SK-N-SH treated with all-trans-retinoic acid at 6 μM for 48 hours (cell line): ENCODE measurements around the gene GRAMD1B.
A peak's percentile ranks its signal among the peaks of the same experiment; 100 is the strongest.

Experiments used
- ATAC-seq: fragments of 200-7000 bp; cut with Tn5 transposase; 3 replicates; pipeline ENCODE4 v1.9.1; 2020; ENCODE audit warnings: mild to moderate bottlenecking, moderate library complexity
- ARNTL ChIP-seq: fragments of 450-650 bp; formaldehyde crosslinking; IDR thresholded peaks from 2 replicates; pipeline ENCODE4 v1.5.0; 2020; ENCODE audit warnings: low read depth, mild to moderate bottlenecking, moderate library complexity, borderline replicate concordance
- BACH2 ChIP-seq: fragments of 250-450 bp; sonication (Bioruptor Pico); IDR thresholded peaks from 2 replicates; pipeline ENCODE4 v1.9.0; 2021; ENCODE audit warnings: mild to moderate bottlenecking, borderline replicate concordance
- ESRRG ChIP-seq: fragments of 250-450 bp; sonication (Bioruptor Pico); IDR thresholded peaks from 2 replicates; pipeline ENCODE4 v1.6.1; 2021; ENCODE audit warnings: mild to moderate bottlenecking
- OSR1 ChIP-seq: fragments of 250-450 bp; sonication (Bioruptor Pico); IDR thresholded peaks from 2 replicates; pipeline ENCODE4 v1.8.0; 2022; ENCODE audit warnings: moderate library complexity, mild to moderate bottlenecking, inconsistent platforms
- PPARA ChIP-seq: fragments of 250-450 bp; sonication (Bioruptor Pico); IDR thresholded peaks from 2 replicates; pipeline ENCODE4 v1.5.0; 2020; ENCODE audit warnings: mild to moderate bottlenecking, borderline replicate concordance
- SNAI2 ChIP-seq: fragments of 250-450 bp; sonication (Bioruptor Pico); IDR thresholded peaks from 2 replicates; pipeline ENCODE4 v1.5.0; 2020; ENCODE audit warnings: mild to moderate bottlenecking, moderate library complexity
- TOX ChIP-seq: fragments of 250-450 bp; sonication (Bioruptor Pico); IDR thresholded peaks from 2 replicates; pipeline ENCODE4 v1.8.0; 2021; ENCODE audit warnings: mild to moderate bottlenecking, moderate library complexity, borderline replicate concordance
- ZC3H10 ChIP-seq: fragments of 250-450 bp; sonication (Bioruptor Pico); IDR thresholded peaks from 2 replicates; pipeline ENCODE4 v1.5.1; 2021; ENCODE audit warnings: mild to moderate bottlenecking, moderate library complexity
- ZFP3 ChIP-seq: fragments of 250-450 bp; sonication (Bioruptor Pico); IDR thresholded peaks from 2 replicates; pipeline ENCODE4 v1.5.0; 2020; ENCODE audit warnings: mild to moderate bottlenecking, moderate library complexity
- ZNF70 ChIP-seq: fragments of 450-650 bp; formaldehyde crosslinking; IDR thresholded peaks from 2 replicates; pipeline ENCODE4 v1.5.0; 2020; ENCODE audit warnings: mild to moderate bottlenecking, moderate library complexity
- TF ChIP-seq, protein P1 (sequence below): fragments of 250-450 bp; sonication (Bioruptor Pico); IDR thresholded peaks from 2 replicates; pipeline ENCODE4 v1.5.0; 2020; ENCODE audit warnings: mild to moderate bottlenecking, moderate library complexity
- TF ChIP-seq, protein P2 (sequence below): fragments of 250-450 bp; sonication (Bioruptor Pico); IDR thresholded peaks from 2 replicates; pipeline ENCODE4 v1.5.1; 2020; ENCODE audit warnings: low read depth, mild to moderate bottlenecking, moderate library complexity
- TF ChIP-seq, protein P3 (sequence below): fragments of 250-450 bp; sonication (Bioruptor Pico); IDR thresholded peaks from 2 replicates; pipeline ENCODE4 v1.5.1; 2021; ENCODE audit warnings: mild to moderate bottlenecking, moderate library complexity

Gene GRAMD1B

DNA sequence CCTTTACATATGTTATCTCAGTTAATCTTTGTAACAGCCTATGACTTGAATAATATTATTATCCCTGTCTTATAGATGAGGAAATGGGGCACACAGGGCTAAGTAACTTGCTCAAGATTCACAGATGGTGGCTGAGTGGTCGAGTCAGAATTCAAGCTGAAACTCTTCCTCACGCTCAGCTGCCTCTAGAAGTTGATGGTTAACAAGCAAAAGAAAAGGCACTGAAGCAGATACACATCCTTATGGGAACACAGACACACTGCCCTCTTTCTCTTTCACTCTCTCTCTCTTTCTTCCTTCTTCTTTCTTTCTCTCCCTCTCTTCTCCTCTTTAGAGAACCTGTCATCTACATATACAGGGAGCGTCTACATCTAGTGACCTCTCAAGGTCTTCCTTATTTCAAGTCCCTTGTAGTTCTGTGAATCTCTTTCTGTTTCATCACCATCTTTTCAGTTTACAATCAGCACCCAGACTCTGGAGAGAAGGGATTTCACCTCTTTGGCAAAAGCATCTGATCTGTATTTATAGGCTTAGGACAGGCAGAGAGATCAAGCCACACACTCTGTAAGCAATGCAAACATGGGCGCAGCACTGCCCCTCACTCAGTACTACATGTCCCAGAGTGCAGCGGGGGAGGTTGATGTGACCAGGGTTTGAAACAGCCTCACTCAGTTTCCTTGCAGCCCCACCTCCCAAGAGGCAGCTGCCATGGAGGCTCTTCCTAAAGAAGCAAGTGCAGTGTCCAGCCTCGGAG, 75.7 kb downstream of the GRAMD1B start:
- no peak for ATAC-seq
- TF ChIP-seq, protein P1, sequence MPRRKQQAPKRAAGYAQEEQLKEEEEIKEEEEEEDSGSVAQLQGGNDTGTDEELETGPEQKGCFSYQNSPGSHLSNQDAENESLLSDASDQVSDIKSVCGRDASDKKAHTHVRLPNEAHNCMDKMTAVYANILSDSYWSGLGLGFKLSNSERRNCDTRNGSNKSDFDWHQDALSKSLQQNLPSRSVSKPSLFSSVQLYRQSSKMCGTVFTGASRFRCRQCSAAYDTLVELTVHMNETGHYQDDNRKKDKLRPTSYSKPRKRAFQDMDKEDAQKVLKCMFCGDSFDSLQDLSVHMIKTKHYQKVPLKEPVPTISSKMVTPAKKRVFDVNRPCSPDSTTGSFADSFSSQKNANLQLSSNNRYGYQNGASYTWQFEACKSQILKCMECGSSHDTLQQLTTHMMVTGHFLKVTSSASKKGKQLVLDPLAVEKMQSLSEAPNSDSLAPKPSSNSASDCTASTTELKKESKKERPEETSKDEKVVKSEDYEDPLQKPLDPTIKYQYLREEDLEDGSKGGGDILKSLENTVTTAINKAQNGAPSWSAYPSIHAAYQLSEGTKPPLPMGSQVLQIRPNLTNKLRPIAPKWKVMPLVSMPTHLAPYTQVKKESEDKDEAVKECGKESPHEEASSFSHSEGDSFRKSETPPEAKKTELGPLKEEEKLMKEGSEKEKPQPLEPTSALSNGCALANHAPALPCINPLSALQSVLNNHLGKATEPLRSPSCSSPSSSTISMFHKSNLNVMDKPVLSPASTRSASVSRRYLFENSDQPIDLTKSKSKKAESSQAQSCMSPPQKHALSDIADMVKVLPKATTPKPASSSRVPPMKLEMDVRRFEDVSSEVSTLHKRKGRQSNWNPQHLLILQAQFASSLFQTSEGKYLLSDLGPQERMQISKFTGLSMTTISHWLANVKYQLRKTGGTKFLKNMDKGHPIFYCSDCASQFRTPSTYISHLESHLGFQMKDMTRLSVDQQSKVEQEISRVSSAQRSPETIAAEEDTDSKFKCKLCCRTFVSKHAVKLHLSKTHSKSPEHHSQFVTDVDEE (CRISPR knock-in tag), result no peak
- peak; percentile 96 for TF ChIP-seq ZNF70 (CRISPR knock-in tag)

DNA sequence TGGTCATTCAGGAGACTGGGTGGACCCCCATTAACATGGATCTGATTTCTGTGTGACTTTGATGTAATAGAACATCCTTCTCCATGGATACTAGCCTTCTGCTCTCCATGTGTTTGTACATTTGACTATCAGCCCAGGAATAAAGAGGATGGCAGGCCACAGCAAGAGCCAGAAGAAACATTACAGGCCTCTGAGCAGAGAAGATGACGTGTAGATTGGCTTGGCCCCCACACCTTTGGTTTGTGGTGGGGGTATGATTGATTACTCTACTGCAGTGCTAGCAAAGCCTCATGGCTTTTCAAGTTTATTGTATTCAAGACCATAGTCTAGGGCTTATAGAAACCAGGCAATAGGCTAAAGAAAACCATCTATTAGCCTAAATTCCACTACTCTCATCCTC, 77.0 kb downstream of the GRAMD1B start:
- TF ChIP-seq SNAI2 (CRISPR knock-in tag), result no peak
- TF ChIP-seq, protein P2, sequence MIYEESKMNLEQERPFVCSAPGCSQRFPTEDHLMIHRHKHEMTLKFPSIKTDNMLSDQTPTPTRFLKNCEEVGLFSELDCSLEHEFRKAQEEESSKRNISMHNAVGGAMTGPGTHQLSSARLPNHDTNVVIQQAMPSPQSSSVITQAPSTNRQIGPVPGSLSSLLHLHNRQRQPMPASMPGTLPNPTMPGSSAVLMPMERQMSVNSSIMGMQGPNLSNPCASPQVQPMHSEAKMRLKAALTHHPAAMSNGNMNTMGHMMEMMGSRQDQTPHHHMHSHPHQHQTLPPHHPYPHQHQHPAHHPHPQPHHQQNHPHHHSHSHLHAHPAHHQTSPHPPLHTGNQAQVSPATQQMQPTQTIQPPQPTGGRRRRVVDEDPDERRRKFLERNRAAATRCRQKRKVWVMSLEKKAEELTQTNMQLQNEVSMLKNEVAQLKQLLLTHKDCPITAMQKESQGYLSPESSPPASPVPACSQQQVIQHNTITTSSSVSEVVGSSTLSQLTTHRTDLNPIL (CRISPR knock-in tag), result no peak
- no peak for ATAC-seq

DNA sequence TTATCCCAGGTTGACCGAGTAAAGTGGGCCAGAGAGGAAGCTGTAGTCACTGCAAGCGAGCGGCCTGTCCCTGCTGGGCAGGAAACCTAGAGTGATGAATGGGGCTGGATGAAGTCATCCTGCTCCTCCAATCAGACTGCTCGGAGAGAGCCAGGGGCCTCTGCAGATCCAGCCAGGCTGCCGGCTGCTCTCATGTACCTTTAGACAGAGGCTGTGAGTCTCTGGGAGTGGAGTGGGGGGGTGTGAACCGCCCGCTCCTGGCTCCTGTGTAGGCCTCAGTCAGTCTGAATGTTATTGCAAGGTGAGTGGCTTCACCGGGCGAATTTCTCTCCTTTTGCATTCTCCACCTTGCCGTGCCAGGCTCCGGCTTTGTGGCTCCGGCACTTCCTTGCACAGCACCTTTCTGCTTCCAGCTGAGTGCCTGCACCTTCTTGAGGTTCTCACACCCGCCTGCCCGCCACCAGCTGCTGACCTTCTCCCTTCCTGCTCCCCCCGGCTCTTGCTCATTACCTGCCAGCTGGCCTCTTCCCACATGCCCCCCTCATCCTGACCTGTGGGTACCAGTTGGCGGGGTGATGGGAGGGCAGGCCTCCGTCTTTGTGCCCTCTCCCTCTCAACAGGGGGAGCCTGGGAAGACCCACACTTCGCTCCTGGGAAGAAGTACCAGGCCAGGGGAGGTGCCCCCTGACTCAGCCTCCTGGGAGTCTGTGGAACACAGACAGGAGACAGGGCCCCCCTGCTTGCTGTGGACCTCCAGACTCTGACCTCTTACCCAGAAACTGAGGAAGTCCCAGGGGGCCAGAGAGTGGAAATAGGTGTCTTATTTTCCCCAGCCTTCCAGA, 79.9 kb downstream of the GRAMD1B start:
- TF ChIP-seq, protein P1 (CRISPR knock-in tag), result peak; percentile 36; the same call in 1 of the 2 replicates
- no peak for TF ChIP-seq ZC3H10 (CRISPR knock-in tag)
- 0 out of 2 replicates have a peak, but pooled peaks have one; percentile 54 for TF ChIP-seq BACH2 (CRISPR knock-in tag)
- ATAC-seq, result peak; percentile 92

DNA sequence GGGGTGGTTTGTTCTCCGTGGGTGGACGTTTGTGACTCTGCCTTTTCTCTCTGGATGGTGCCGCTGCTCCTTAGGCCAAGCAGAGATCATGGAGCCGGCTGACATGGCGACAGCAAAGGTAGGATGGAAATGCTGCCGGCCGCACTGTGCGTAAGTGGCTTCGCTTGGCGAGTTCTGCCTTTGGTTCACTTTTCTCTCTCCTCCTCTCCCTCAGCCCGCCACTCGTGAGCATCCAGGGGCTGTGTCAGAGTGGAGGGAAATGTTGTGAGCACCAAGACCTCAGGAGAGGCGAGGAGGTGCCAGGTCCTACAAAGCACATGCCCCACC, 80.5 kb downstream of the GRAMD1B start:
- TF ChIP-seq OSR1 (no peak), ARNTL (CRISPR knock-in tag) (no peak), ZFP3 (CRISPR knock-in tag) (no peak), PPARA (CRISPR knock-in tag) (no peak), ESRRG (CRISPR knock-in tag) (no peak), TOX (no peak)
- TF ChIP-seq, protein P1 (CRISPR knock-in tag), result no peak
- TF ChIP-seq, protein P3, sequence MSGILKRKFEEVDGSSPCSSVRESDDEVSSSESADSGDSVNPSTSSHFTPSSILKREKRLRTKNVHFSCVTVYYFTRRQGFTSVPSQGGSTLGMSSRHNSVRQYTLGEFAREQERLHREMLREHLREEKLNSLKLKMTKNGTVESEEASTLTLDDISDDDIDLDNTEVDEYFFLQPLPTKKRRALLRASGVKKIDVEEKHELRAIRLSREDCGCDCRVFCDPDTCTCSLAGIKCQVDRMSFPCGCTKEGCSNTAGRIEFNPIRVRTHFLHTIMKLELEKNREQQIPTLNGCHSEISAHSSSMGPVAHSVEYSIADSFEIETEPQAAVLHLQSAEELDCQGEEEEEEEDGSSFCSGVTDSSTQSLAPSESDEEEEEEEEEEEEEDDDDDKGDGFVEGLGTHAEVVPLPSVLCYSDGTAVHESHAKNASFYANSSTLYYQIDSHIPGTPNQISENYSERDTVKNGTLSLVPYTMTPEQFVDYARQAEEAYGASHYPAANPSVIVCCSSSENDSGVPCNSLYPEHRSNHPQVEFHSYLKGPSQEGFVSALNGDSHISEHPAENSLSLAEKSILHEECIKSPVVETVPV (CRISPR knock-in tag), result no peak

More for the DNA sequence above, 80.5 kb downstream of the GRAMD1B start:
- ATAC-seq, result peak; percentile 1; the same call in 2 of the 3 replicates
